ENCODE data around the gene BICD1. TPM values are rescaled to one million over a fixed set of nuclear protein-coding genes. Genes with fewer than 3 reads are reported as not detected.

Gene BICD1
- total RNA-seq, 1 donor from 2014 or later: 38.6 TPM

DNA sequence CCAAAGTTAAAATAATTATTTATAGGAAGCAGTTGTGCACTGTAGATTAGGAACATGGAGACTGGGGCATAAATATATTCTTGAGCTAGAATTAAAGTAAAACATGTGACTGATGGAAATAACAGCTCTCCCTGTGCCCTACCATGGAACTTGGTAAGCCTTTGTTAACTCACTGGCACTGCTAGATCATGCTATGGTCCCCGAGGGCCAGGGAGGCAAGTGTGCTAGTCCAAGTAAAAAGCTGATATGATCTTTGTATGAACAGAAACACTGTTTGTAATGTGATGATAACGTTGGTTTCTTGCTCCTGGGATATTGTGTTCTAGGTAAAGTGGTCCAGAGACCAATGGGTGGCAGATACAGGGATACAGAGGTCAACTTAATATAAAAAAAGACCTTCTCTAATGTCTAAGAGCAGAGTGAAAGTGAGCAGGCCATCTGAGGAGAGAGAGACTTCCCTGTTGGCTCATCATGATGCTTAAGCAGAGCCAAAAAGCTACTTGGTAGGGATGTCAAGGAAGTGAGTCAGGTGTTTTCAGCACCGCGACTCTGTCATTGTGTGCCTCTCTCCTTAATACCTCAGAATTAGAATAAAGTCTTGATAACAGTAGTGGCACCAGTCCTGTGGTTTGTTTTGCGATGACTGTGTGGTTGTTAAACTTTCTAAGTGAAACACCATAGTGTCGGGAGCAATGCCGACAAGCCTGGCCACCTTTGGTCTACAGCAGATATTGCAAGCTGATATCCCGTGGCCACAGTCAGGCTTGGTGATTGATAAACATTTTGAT lies 27.6 kb downstream of the BICD1 start:
- H3K27ac Mint-ChIP-seq: no peak overlapping the region
- no peak overlapping the region for H3K4me3 Mint-ChIP-seq
- DNase-seq (ENCODE audit: low spot score in 2 of 2, unreplicated experiment in 2 of 2): no peak
- H3K27me3 Mint-ChIP-seq (ENCODE audit: low read depth): no peaks in the 10 kb centered on the region
- TF ChIP-seq CTCF (IDR thresholded peaks at IDR 0.05; ENCODE audit: unreplicated experiment): no peak
- no peaks in the 10 kb centered on the region for H3K36me3 Mint-ChIP-seq
- no peaks in the 10 kb centered on the region for H3K9me3 Mint-ChIP-seq
- H3K4me1 Mint-ChIP-seq: peaks cover 4% of the 10 kb centered on the region

- no peak overlapping the region for H3K27ac Mint-ChIP-seq
- no peak for DNase-seq (ENCODE audit: low spot score in 2 of 2, unreplicated experiment in 2 of 2)
- no peaks in the 10 kb centered on the region for H3K27me3 Mint-ChIP-seq (ENCODE audit: low read depth)
- H3K4me3 Mint-ChIP-seq: no peak overlapping the region
- peaks cover 19% of the 10 kb centered on the region for H3K4me1 Mint-ChIP-seq
- no peak for TF ChIP-seq CTCF (IDR thresholded peaks at IDR 0.05; ENCODE audit: unreplicated experiment)
- no peaks in the 10 kb centered on the region for H3K36me3 Mint-ChIP-seq
- no peaks in the 10 kb centered on the region for H3K9me3 Mint-ChIP-seq
These were observed 29.3 kb downstream of the BICD1 start for GRCh38 chr12:32135967-32136366.

GRCh38 chr12:32136404-32136803 lies 29.8 kb downstream of the BICD1 start:
- H3K4me3 Mint-ChIP-seq: no peak overlapping the region
- H3K4me1 Mint-ChIP-seq: peaks cover 19% of the 10 kb centered on the region
- H3K27me3 Mint-ChIP-seq (ENCODE audit: low read depth): no peaks in the 10 kb centered on the region
- no peak for TF ChIP-seq CTCF (IDR thresholded peaks at IDR 0.05; ENCODE audit: unreplicated experiment)
- no peak for DNase-seq (ENCODE audit: low spot score in 2 of 2, unreplicated experiment in 2 of 2)
- no peaks in the 10 kb centered on the region for H3K9me3 Mint-ChIP-seq
- no peaks in the 10 kb centered on the region for H3K36me3 Mint-ChIP-seq
- no peak overlapping the region for H3K27ac Mint-ChIP-seq

DNA sequence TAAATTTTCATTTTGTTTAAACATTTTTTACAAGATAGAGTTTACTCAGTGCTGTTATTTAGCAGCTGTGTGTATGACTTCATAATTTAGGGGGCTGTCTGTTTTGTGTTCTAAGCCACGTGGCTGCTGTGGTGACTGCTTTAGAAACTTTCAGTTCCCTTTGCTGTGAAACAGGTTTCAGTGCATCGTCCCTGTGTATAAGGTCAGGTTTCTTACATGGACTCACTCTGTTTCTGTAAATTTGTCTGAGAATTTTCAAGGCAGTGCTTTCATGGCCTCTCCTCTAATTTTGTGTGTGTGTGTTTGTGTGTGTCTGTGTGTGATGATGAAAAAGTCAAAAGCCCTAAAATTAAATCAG lies 32.4 kb downstream of the BICD1 start:
- Mint-ChIP-seq H3K9me3 (no peaks in the 10 kb centered on the region), H3K4me3 (peak overlapping the region; percentile 72), H3K36me3 (no peaks in the 10 kb centered on the region), H3K27ac (peak overlapping the region; percentile 86), H3K4me1 (peaks cover 19% of the 10 kb centered on the region), H3K27me3 (ENCODE audit: low read depth) (no peaks in the 10 kb centered on the region)
- no peak for TF ChIP-seq CTCF (IDR thresholded peaks at IDR 0.05; ENCODE audit: unreplicated experiment)
- no peak for DNase-seq (ENCODE audit: low spot score in 2 of 2, unreplicated experiment in 2 of 2)

DNA sequence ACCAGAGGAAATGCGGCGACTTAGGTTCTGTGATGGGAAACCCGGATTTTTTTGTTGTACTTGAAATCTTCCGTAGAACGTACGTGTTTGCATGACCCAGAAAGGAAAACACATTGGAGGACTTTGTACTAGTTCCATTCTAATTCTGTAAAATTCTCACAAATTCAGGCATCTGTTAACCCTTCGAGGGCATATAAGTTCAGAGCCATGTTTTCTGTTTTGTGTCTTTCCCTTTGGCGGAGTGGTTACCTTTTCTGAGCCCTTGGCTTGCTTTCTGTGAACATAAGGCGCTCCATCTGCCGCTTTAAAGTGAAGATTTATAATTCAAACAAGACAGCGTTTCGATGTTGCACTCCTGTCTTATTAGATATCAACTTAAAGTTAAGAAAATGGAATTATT lies 34.2 kb downstream of the BICD1 start:
- peak overlapping the region; percentile 44 for H3K27ac Mint-ChIP-seq

More for the DNA sequence above, 34.2 kb downstream of the BICD1 start:
- no peaks in the 10 kb centered on the region for H3K27me3 Mint-ChIP-seq (ENCODE audit: low read depth)
- no peak for TF ChIP-seq CTCF (IDR thresholded peaks at IDR 0.05; ENCODE audit: unreplicated experiment)
- H3K4me1 Mint-ChIP-seq: peaks cover 19% of the 10 kb centered on the region
- no peak overlapping the region for H3K4me3 Mint-ChIP-seq
- H3K9me3 Mint-ChIP-seq: no peaks in the 10 kb centered on the region
- DNase-seq (ENCODE audit: low spot score in 2 of 2, unreplicated experiment in 2 of 2): no peak
- no peaks in the 10 kb centered on the region for H3K36me3 Mint-ChIP-seq
